ENCODE results near the gene ECT2. TPM values are rescaled to one million over a fixed set of nuclear protein-coding genes. Genes with fewer than 3 reads are reported as not detected.
A peak's percentile ranks its signal among the peaks of the same experiment; 100 is the strongest.
"Not testable (repeated sequence)": the region's sequence is repeated elsewhere in the genome, so short reads cannot be mapped to it uniquely, and the experiment has no call there.

Gene ECT2
- total and polyA plus RNA-seq, 5 donors from 2014 or later = 1.1 to 2.9 (median 2.6) TPM

DNA sequence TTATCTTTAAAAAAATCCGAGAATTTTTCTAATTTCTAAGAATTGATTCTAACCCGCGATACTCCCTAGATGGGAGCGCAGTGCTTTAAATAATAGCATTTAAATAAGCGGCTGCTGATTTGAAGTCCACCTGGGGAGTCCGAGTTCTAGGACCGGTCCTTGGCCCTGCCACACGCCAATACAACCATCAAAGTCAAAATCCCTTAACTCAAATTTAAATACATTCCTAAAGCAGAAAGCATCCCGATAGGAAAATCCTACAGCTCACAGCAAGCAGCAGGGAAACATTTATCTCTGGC lies 508 bp upstream of the ECT2 start:
- Mint-ChIP-seq H3K27me3 (peaks cover 13% of the 10 kb centered on the region), H3K27ac (peak overlapping the region in 2 of 3 donors; percentile 67 to 94), H3K9me3 (no peaks in the 10 kb centered on the region), H3K36me3 (no peaks in the 10 kb centered on the region), H3K4me3 (peak overlapping the region; percentile 94 to 99 (median 98)), H3K4me1 (peaks cover 16 to 44% (median 28%) of the 10 kb centered on the region in 4 donors)
- ATAC-seq (ENCODE audit: low read depth in 2 of 2) (no peak), DNase-seq (no peak)
- H3K36me3 ChIP-seq (ENCODE audit: control insufficient read depth, insufficient read depth, low read length) = no peaks in the 10 kb centered on the region
- H3K27ac ChIP-seq (ENCODE audit: insufficient read depth, low read length, poor library complexity, severe bottlenecking) = no peak overlapping the region
- peak overlapping the region; percentile 89 for H3K4me3 ChIP-seq (ENCODE audit: low read depth, low read length)
- peaks cover 6% of the 10 kb centered on the region for H3K27me3 ChIP-seq (ENCODE audit: control insufficient read depth, insufficient read depth, low read length)
- no peaks in the 10 kb centered on the region for H3K9me3 ChIP-seq (ENCODE audit: control insufficient read depth in 2 of 2, low read length in 2 of 2)
- peaks cover 32% of the 10 kb centered on the region for H3K4me1 ChIP-seq (ENCODE audit: control insufficient read depth, insufficient read depth, low read length, poor library complexity, severe bottlenecking)

DNA sequence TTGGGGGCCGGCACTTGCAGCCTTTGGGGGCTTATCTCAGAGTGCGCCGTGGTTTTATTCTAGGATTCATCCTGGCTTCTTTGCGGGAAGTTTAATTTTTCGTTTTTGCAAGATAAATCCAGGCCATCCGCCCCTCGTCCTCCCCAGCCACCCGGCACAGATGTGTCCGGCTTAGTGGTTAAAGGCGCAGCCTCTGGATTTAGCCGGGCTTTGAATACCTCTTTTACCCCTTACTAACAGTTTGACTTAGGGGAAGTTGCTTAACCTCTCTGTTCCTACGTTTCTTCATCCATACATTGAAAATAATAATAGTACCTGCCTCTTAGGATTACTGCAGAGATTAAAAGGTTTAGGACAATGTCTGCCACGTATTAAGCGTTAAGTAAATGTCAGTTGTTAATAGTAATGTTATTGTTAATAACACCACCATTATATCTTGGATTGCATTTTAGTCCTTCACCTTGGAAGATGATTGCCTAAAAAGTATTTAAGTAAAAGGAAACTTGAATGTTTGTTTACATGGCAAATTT lies 714 bp downstream of the ECT2 start:
- H3K27ac ChIP-seq (ENCODE audit: insufficient read depth, low read length, poor library complexity, severe bottlenecking) = peak overlapping the region; percentile 44
- peaks cover 17 to 54% (median 36%) of the 10 kb centered on the region in 4 donors for H3K4me1 Mint-ChIP-seq
- peak in 1 of 3 donors; percentile 29 for DNase-seq
- peaks cover 39% of the 10 kb centered on the region for H3K4me1 ChIP-seq (ENCODE audit: control insufficient read depth, insufficient read depth, low read length, poor library complexity, severe bottlenecking)
- no peaks in the 10 kb centered on the region for H3K9me3 ChIP-seq (ENCODE audit: control insufficient read depth in 2 of 2, low read length in 2 of 2)
- H3K4me3 Mint-ChIP-seq = peak overlapping the region; percentile 94 to 99 (median 98)
- H3K27me3 Mint-ChIP-seq = peaks cover 2% of the 10 kb centered on the region
- no peak for ATAC-seq (ENCODE audit: low read depth in 2 of 2)
- peak overlapping the region; percentile 89 for H3K4me3 ChIP-seq (ENCODE audit: low read depth, low read length)
- H3K27me3 ChIP-seq (ENCODE audit: control insufficient read depth, insufficient read depth, low read length) = peaks cover 4% of the 10 kb centered on the region
- H3K9me3 Mint-ChIP-seq = no peaks in the 10 kb centered on the region
- H3K36me3 ChIP-seq (ENCODE audit: control insufficient read depth, insufficient read depth, low read length) = no peaks in the 10 kb centered on the region
- H3K27ac Mint-ChIP-seq = peak overlapping the region in 2 of 3 donors; percentile 78 to 94
- H3K36me3 Mint-ChIP-seq = no peaks in the 10 kb centered on the region

DNA sequence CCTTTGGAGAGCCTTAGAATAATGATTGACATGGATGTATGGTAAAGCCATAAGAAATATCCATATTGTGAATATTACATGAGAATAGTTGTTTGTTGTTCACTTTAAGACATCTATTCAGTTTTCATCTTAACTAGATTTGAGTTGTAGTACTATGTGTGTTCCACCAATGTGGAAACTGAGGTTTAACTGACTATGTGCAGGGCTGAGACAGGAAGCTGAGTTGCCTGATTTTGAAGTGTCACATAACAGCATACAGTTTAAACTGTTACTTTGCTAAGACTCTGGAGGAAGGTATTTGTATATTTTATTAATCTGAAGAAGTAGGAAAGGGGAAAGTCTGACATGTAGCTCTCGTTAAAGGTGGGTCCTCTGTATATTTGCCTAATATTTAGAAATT lies 2.1 kb downstream of the ECT2 start:
- Histone ChIP-seq H3K4me3 (ENCODE audit: low read depth, low read length) (peak overlapping the region; percentile 27), H3K36me3 (ENCODE audit: control insufficient read depth, insufficient read depth, low read length) (no peaks in the 10 kb centered on the region), H3K27ac (ENCODE audit: insufficient read depth, low read length, poor library complexity, severe bottlenecking) (no peak overlapping the region), H3K27me3 (ENCODE audit: control insufficient read depth, insufficient read depth, low read length) (no peaks in the 10 kb centered on the region), H3K4me1 (ENCODE audit: control insufficient read depth, insufficient read depth, low read length, poor library complexity, severe bottlenecking) (peaks cover 39% of the 10 kb centered on the region), H3K9me3 (ENCODE audit: control insufficient read depth in 2 of 2, low read length in 2 of 2) (no peaks in the 10 kb centered on the region)
- H3K4me1 Mint-ChIP-seq = peaks cover 17 to 57% (median 38%) of the 10 kb centered on the region in 4 donors
- H3K27ac Mint-ChIP-seq = peak overlapping the region in 1 of 3 donors; percentile 94
- H3K36me3 Mint-ChIP-seq = no peaks in the 10 kb centered on the region
- DNase-seq (peak in 1 of 3 donors; percentile 51), ATAC-seq (ENCODE audit: low read depth in 2 of 2) (no peak)
- no peaks in the 10 kb centered on the region for H3K27me3 Mint-ChIP-seq
- H3K4me3 Mint-ChIP-seq = peak overlapping the region in 3 of 4 donors; percentile 94 to 99 (median 98)
- H3K9me3 Mint-ChIP-seq = no peaks in the 10 kb centered on the region

DNA sequence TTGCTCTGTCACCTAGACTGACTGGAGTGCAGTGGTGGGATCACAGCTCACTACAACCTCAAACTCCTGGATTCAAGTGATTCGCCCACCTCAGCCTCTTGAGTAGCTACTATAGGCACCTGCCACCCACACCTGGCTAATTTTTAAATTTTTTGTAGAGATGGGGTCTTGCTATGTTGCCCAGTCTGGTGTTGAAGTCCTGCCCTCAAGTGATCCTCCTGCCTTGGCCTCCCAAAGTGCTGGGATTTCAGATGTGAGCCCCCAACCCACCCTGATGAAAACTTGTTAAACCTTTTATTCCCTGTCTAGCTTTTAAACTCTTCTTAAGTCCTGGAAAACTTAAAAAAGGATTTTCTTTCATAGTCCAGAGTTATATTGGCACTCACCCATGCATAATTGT lies 2.6 kb downstream of the ECT2 start:
- H3K27ac ChIP-seq (ENCODE audit: insufficient read depth, low read length, poor library complexity, severe bottlenecking) = no peak overlapping the region
- H3K4me3 ChIP-seq (ENCODE audit: low read depth, low read length) = no peak overlapping the region
- Mint-ChIP-seq H3K4me1 (peaks cover 17 to 57% (median 38%) of the 10 kb centered on the region in 4 donors), H3K36me3 (no peaks in the 10 kb centered on the region), H3K9me3 (no peaks in the 10 kb centered on the region), H3K27me3 (no peaks in the 10 kb centered on the region), H3K27ac (peak overlapping the region in 2 of 3 donors; percentile 60 to 94), H3K4me3 (peak overlapping the region in 2 of 4 donors; percentile 94 to 98)
- H3K9me3 ChIP-seq (ENCODE audit: control insufficient read depth in 2 of 2, low read length in 2 of 2) = no peaks in the 10 kb centered on the region
- no peaks in the 10 kb centered on the region for H3K27me3 ChIP-seq (ENCODE audit: control insufficient read depth, insufficient read depth, low read length)
- ATAC-seq (ENCODE audit: low read depth in 2 of 2) = no peak
- no peaks in the 10 kb centered on the region for H3K36me3 ChIP-seq (ENCODE audit: control insufficient read depth, insufficient read depth, low read length)
- H3K4me1 ChIP-seq (ENCODE audit: control insufficient read depth, insufficient read depth, low read length, poor library complexity, severe bottlenecking) = peaks cover 39% of the 10 kb centered on the region
- no peak for DNase-seq

DNA sequence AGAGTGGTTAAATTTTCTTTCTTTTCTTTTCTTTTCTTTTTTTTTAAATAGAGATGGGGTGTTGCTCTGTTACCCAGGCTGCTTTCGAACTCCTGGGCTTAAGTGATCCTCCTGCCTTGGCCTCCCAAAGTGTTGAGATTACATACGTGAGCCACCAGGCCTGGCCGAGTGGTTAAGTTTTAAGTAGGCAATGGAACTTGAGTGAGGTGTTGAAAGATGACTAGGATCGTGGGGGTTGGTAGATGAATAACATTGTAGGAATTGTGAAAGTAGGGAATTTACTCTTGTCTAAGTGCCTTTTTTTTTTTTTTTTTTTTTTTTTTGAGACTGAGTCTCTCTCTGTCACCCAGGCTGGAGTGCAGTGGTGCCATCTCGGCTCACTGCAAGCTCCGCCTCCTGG lies 9.9 kb downstream of the ECT2 start:
- H3K27ac ChIP-seq (ENCODE audit: insufficient read depth, low read length, poor library complexity, severe bottlenecking); H3K9me3 ChIP-seq (ENCODE audit: control insufficient read depth in 2 of 2, low read length in 2 of 2); DNase-seq; H3K27me3 Mint-ChIP-seq; H3K27ac Mint-ChIP-seq; H3K4me1 ChIP-seq (ENCODE audit: control insufficient read depth, insufficient read depth, low read length, poor library complexity, severe bottlenecking); H3K9me3 Mint-ChIP-seq; H3K4me3 Mint-ChIP-seq; ATAC-seq (ENCODE audit: low read depth in 2 of 2); H3K36me3 Mint-ChIP-seq; H3K36me3 ChIP-seq (ENCODE audit: control insufficient read depth, insufficient read depth, low read length); H3K27me3 ChIP-seq (ENCODE audit: control insufficient read depth, insufficient read depth, low read length); H3K4me3 ChIP-seq (ENCODE audit: low read depth, low read length): not testable (repeated sequence)
- peaks cover 0 to 18% (median 7%) of the 10 kb centered on the region in 4 donors for H3K4me1 Mint-ChIP-seq

DNA sequence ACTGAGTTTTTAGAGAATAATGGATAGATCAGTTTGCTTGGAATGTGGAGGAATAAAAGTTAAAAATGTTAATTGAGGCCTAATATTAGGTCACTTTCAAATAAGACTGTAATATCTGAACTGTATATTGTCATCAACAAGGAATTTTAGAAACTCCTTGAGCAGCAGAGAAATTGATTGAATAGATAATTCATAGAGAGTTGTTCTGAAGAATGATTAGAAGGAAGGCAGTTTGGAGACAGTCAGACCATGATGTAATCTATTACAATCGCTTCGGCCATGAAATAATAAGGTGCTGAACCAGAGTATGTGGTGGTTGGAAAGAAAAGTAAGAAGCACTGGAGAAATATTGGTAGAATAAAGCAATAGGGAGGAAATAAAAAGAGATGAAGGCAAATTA lies 15.7 kb downstream of the ECT2 start:
- ATAC-seq (ENCODE audit: low read depth in 2 of 2) = no peak

DNA sequence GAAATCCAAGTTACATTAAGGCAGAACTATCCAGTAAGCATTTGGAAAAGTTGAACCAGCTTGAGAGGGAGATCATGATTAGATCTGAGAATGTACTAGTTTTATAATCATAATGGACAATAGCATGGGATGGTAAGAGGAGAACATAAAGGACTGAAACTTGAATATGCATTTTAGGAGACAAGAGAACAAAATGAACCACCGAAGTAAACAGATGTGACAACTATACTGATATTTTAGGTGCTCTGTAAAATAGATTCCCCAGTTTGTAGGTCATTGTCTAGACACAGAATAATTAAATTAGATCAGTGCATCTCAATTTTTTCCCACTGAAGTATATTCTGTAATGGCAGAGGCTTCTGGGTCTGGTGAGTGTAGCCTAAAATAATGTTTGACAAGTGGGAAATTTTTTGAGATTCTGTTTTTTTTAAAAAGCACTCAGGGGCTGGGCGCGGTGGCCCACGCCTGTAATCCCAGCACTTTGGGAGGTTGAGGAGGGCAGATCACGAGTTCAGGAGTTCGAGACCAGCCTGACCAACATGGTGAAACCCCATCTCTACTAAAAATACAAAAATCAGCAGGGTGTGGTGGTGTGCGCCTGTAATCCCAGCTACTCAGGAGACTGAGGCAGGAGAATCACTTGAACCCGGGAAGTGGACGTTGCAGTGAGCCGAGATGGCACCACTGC lies 16.3 kb downstream of the ECT2 start:
- peaks cover 11% of the 10 kb centered on the region for H3K36me3 Mint-ChIP-seq
- H3K9me3 Mint-ChIP-seq = peaks cover 0 to 1% (median 0%) of the 10 kb centered on the region in 7 donors
- H3K27me3 Mint-ChIP-seq = no peaks in the 10 kb centered on the region
- Histone ChIP-seq H3K27me3 (ENCODE audit: control insufficient read depth, insufficient read depth, low read length) (no peaks in the 10 kb centered on the region), H3K4me1 (ENCODE audit: control insufficient read depth, insufficient read depth, low read length, poor library complexity, severe bottlenecking) (no peaks in the 10 kb centered on the region), H3K9me3 (ENCODE audit: control insufficient read depth in 2 of 2, low read length in 2 of 2) (no peaks in the 10 kb centered on the region), H3K4me3 (ENCODE audit: low read depth, low read length) (no peak overlapping the region), H3K36me3 (ENCODE audit: control insufficient read depth, insufficient read depth, low read length) (peaks cover 3% of the 10 kb centered on the region), H3K27ac (ENCODE audit: insufficient read depth, low read length, poor library complexity, severe bottlenecking) (no peak overlapping the region)
- DNase-seq (no peak), ATAC-seq (ENCODE audit: low read depth in 2 of 2) (no peak)
- H3K4me1 Mint-ChIP-seq = peaks cover 0 to 51% (median 17%) of the 10 kb centered on the region in 4 donors
- no peak overlapping the region for H3K4me3 Mint-ChIP-seq
- peak overlapping the region in 1 of 3 donors; percentile 1 for H3K27ac Mint-ChIP-seq

More for the DNA sequence above, 15.7 kb downstream of the ECT2 start:
- Mint-ChIP-seq H3K36me3 (peaks cover 7% of the 10 kb centered on the region), H3K27ac (peak overlapping the region in 1 of 3 donors; percentile 1), H3K4me1 (peaks cover 0 to 44% (median 11%) of the 10 kb centered on the region in 4 donors), H3K27me3 (no peaks in the 10 kb centered on the region), H3K9me3 (peaks cover 0 to 1% (median 0%) of the 10 kb centered on the region in 7 donors), H3K4me3 (no peak overlapping the region)
- Histone ChIP-seq H3K9me3 (ENCODE audit: control insufficient read depth in 2 of 2, low read length in 2 of 2) (no peaks in the 10 kb centered on the region), H3K36me3 (ENCODE audit: control insufficient read depth, insufficient read depth, low read length) (peaks cover 3% of the 10 kb centered on the region), H3K4me3 (ENCODE audit: low read depth, low read length) (no peak overlapping the region), H3K4me1 (ENCODE audit: control insufficient read depth, insufficient read depth, low read length, poor library complexity, severe bottlenecking) (no peaks in the 10 kb centered on the region), H3K27ac (ENCODE audit: insufficient read depth, low read length, poor library complexity, severe bottlenecking) (no peak overlapping the region), H3K27me3 (ENCODE audit: control insufficient read depth, insufficient read depth, low read length) (no peaks in the 10 kb centered on the region)
- no peak for DNase-seq

DNA sequence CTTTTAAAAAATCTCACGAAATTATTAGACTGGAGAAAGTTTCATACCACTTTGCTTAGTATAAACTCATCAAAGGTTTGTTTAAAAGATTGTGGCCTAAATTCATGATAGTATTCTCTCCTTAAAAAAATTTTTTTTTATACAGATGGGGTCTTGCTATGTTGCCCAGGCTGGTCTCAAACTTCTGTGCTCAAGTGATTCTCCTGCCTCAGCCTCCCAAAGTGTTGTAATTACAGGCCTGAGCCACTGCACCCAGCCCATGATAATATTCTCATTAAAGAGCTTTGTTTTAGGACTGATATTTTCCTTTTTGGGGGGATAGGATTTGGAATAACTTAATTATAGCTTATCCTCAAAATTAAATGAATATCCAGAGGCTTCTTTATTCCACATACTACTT lies 19.9 kb downstream of the ECT2 start:
- H3K9me3 Mint-ChIP-seq = peaks cover 0 to 1% (median 0%) of the 10 kb centered on the region in 7 donors
- H3K27me3 ChIP-seq (ENCODE audit: control insufficient read depth, insufficient read depth, low read length) = no peaks in the 10 kb centered on the region
- H3K4me1 ChIP-seq (ENCODE audit: control insufficient read depth, insufficient read depth, low read length, poor library complexity, severe bottlenecking) = peaks cover 3% of the 10 kb centered on the region
- no peak for ATAC-seq (ENCODE audit: low read depth in 2 of 2)
- no peak overlapping the region for H3K27ac Mint-ChIP-seq
- peaks cover 0 to 62% (median 21%) of the 10 kb centered on the region in 4 donors for H3K4me1 Mint-ChIP-seq
- no peak overlapping the region for H3K27ac ChIP-seq (ENCODE audit: insufficient read depth, low read length, poor library complexity, severe bottlenecking)
- H3K27me3 Mint-ChIP-seq = no peaks in the 10 kb centered on the region
- no peak overlapping the region for H3K4me3 ChIP-seq (ENCODE audit: low read depth, low read length)
- H3K4me3 Mint-ChIP-seq = no peak overlapping the region
- peaks cover 9% of the 10 kb centered on the region for H3K36me3 Mint-ChIP-seq
- no peak for DNase-seq
- H3K9me3 ChIP-seq (ENCODE audit: control insufficient read depth in 2 of 2, low read length in 2 of 2) = no peaks in the 10 kb centered on the region
- H3K36me3 ChIP-seq (ENCODE audit: control insufficient read depth, insufficient read depth, low read length) = peaks cover 3% of the 10 kb centered on the region
